Tibial nerve (tissue), 4 donors: ENCODE measurements around the gene DENND5B. TPM values are rescaled to one million over a fixed set of nuclear protein-coding genes. Genes with fewer than 3 reads are reported as not detected.

Experiments used
- DNase-seq, 2 donors: peaks; one replicate each; pipeline ENCODE4 v3.0.0-alpha.2; 2019; ENCODE audit warnings: low spot score in 2 of 2
- H3K27ac ChIP-seq, 4 donors: fragments of 200-600 bp; sonication (generic) in 3 of 4; one replicate each; pipeline ENCODE4 v1.5.1; 2017 to 2019; ENCODE audit warnings: mild to moderate bottlenecking in 1 of 4
- H3K27me3 ChIP-seq, 2 donors: fragments of 200-600 bp; sonication (generic) in 1 of 2; one replicate each; pipeline versions ENCODE4 v1.5.1 to v1.6.0; 2017 to 2019
- H3K36me3 ChIP-seq, 3 donors: fragments of 200-600 bp; sonication (generic); one replicate each; pipeline ENCODE4 v1.5.1; 2018 to 2019
- H3K4me1 ChIP-seq, 4 donors: fragments of 200-600 bp; sonication (generic) in 3 of 4; one replicate each; pipeline ENCODE4 v1.5.1; 2017 to 2019
- H3K4me3 ChIP-seq, 4 donors: fragments of 200-600 bp; sonication (generic) in 3 of 4; one replicate each; pipeline ENCODE4 v1.5.1; 2017 to 2019; ENCODE audit warnings: mild to moderate bottlenecking in 1 of 4, moderate library complexity in 1 of 4
- H3K9me3 ChIP-seq, 4 donors: fragments of 200-600 bp; sonication (generic) in 3 of 4; one replicate each; pipeline ENCODE4 v1.5.1; 2017 to 2019
- CTCF ChIP-seq, 5 experiments: fragments of 200-600 bp in 3 of 5; fragments of 450-650 bp in 2 of 5; sonication (generic) in 3 of 5; IDR thresholded peaks; one replicate each; pipeline ENCODE4 v1.5.1; 2016 to 2019; ENCODE audit warnings: antibody characterized with exemption in 5 of 5, mild to moderate bottlenecking in 3 of 5, moderate library complexity in 2 of 5
- EP300 ChIP-seq, 2 donors: sonication (generic); formaldehyde crosslinking; IDR thresholded peaks; one replicate each; pipeline ENCODE4 v1.6.1; 2017; ENCODE audit warnings: antibody characterized with exemption in 2 of 2, mild to moderate bottlenecking in 1 of 2
- POLR2A ChIP-seq, 2 donors: fragments of 450-650 bp; IDR thresholded peaks; one replicate each; pipeline ENCODE4 v1.6.1; 2017; ENCODE audit warnings: antibody characterized with exemption in 2 of 2, mild to moderate bottlenecking in 2 of 2, moderate library complexity in 2 of 2
- WGBS, 2 donors: methylation state at CpG; one replicate each; pipeline ENCODE4 v1.1.5; 2018; 5-methylcytosine and 5-hydroxymethylcytosine counted together
- total RNA-seq, 4 donors: library from RNA; depleted of rRNA; stranded (reverse); fragments of >200 nt; gene quantifications; one replicate each; pipeline ENCODE4 v1.1.0, GENCODE V29; 2016

DENND5B gene
- total RNA-seq, 4 donors from 2014 or later: 22.6 to 55.7 (median 42.8) TPM

GRCh38 chr12:31499567-31499966 lies 91.4 kb downstream of the DENND5B start:
- no peak overlapping the region for H3K4me3 ChIP-seq
- no peak for DNase-seq
- WGBS, 2 donors: 86 to 92% methylated on average over 2 of the region's 2 CpGs
- H3K4me1 ChIP-seq: peaks cover 0 to 18% (median 3%) of the 10 kb centered on the region in 4 donors
- no peaks in the 10 kb centered on the region for H3K36me3 ChIP-seq
- H3K27me3 ChIP-seq: no peaks in the 10 kb centered on the region
- TF ChIP-seq POLR2A (IDR thresholded peaks at IDR 0.05) (no peak), EP300 (IDR thresholded peaks at IDR 0.05) (no peak), CTCF (IDR thresholded peaks at IDR 0.05) (no peak)
- no peak overlapping the region for H3K27ac ChIP-seq
- H3K9me3 ChIP-seq: no peaks in the 10 kb centered on the region

GRCh38 chr12:31498424-31498823 lies 92.5 kb downstream of the DENND5B start:
- peaks cover 0 to 22% (median 3%) of the 10 kb centered on the region in 4 donors for H3K4me1 ChIP-seq
- H3K4me3 ChIP-seq: no peak overlapping the region
- no peaks in the 10 kb centered on the region for H3K9me3 ChIP-seq
- TF ChIP-seq POLR2A (IDR thresholded peaks at IDR 0.05) (no peak), EP300 (IDR thresholded peaks at IDR 0.05) (no peak)
- H3K27me3 ChIP-seq: no peaks in the 10 kb centered on the region
- no peak overlapping the region for H3K27ac ChIP-seq
- 78 to 87% methylated on average over 4 of the region's 4 CpGs for WGBS, 2 donors
- DNase-seq: no peak
- no peaks in the 10 kb centered on the region for H3K36me3 ChIP-seq

GRCh38 chr12:31496257-31496656 lies 94.7 kb downstream of the DENND5B start:
- Histone ChIP-seq H3K9me3 (no peaks in the 10 kb centered on the region), H3K4me1 (peaks cover 0 to 43% (median 11%) of the 10 kb centered on the region in 4 donors), H3K4me3 (no peak overlapping the region), H3K27ac (no peak overlapping the region), H3K36me3 (no peaks in the 10 kb centered on the region), H3K27me3 (no peaks in the 10 kb centered on the region)
- no peak for TF ChIP-seq CTCF (IDR thresholded peaks at IDR 0.05)
- no peak for TF ChIP-seq EP300 (IDR thresholded peaks at IDR 0.05)
- TF ChIP-seq POLR2A (IDR thresholded peaks at IDR 0.05): no peak
- DNase-seq: no peak

GRCh38 chr12:31494455-31494854 lies 96.5 kb downstream of the DENND5B start:
- Histone ChIP-seq H3K27ac (peak overlapping the region in 1 of 4 donors; percentile 42), H3K27me3 (no peaks in the 10 kb centered on the region), H3K36me3 (peaks cover 0 to 3% (median 0%) of the 10 kb centered on the region in 3 donors), H3K4me1 (peaks cover 0 to 46% (median 13%) of the 10 kb centered on the region in 4 donors), H3K9me3 (no peaks in the 10 kb centered on the region), H3K4me3 (no peak overlapping the region)
- no peak for TF ChIP-seq CTCF (IDR thresholded peaks at IDR 0.05)
- DNase-seq: no peak
- 83% methylated on average over 2 of the region's 2 CpGs for WGBS, 2 donors

GRCh38 chr12:31492599-31493196 lies 98.2 kb downstream of the DENND5B start:
- DNase-seq: no peak
- no peak for TF ChIP-seq EP300 (IDR thresholded peaks at IDR 0.05)
- no peak for TF ChIP-seq POLR2A (IDR thresholded peaks at IDR 0.05)
- no peak for TF ChIP-seq CTCF (IDR thresholded peaks at IDR 0.05)
- WGBS, 2 donors: 47 to 55% methylated on average over 2 of the region's 2 CpGs
- Histone ChIP-seq H3K9me3 (no peaks in the 10 kb centered on the region), H3K27me3 (no peaks in the 10 kb centered on the region), H3K27ac (peak overlapping the region in 2 of 4 donors; percentile 47 to 68), H3K4me3 (no peak overlapping the region), H3K36me3 (peaks cover 0 to 3% (median 0%) of the 10 kb centered on the region in 3 donors), H3K4me1 (peaks cover 0 to 41% (median 13%) of the 10 kb centered on the region in 4 donors)
